K562 (cell line): ENCODE data around the gene EFCAB12. TPM values are rescaled to one million over a fixed set of nuclear protein-coding genes. Genes with fewer than 3 reads are reported as not detected.

Source experiments
- CBX3 ChIP-seq, 2 experiments: IDR thresholded peaks; 1 replicate in 1 of 2; 2 replicates in 1 of 2; pipeline ENCODE4 v1.6.1; 2012; ENCODE audit warnings: inconsistent platforms in 2 of 2, low read length in 2 of 2, borderline replicate concordance in 1 of 2, control low read depth in 1 of 2
- FOXK1 ChIP-seq: sonication (generic); formaldehyde crosslinking; IDR thresholded peaks from 2 replicates; pipeline ENCODE4 v1.8.0; 2022; ENCODE audit warnings: missing genetic modification reagents, mild to moderate bottlenecking, borderline replicate concordance
- NCOA4 ChIP-seq: fragments of 450-650 bp; IDR thresholded peaks from 2 replicates; pipeline ENCODE4 v1.6.1; 2018; ENCODE audit warnings: mild to moderate bottlenecking; ENCODE audit not compliant: partially characterized antibody
- NCOA6 ChIP-seq: fragments of 450-650 bp; IDR thresholded peaks from 2 replicates; pipeline ENCODE4 v1.6.1; 2017; ENCODE audit warnings: mild to moderate bottlenecking
- NR4A1 ChIP-seq, 2 experiments: fragments of 250-450 bp in 1 of 2; fragments of 450-650 bp in 1 of 2; sonication (Bioruptor Pico) in 1 of 2; IDR thresholded peaks; 2 replicates each; pipeline versions ENCODE4 v1.4.0 to v1.6.1; 2016 to 2020; ENCODE audit warnings: mild to moderate bottlenecking in 2 of 2, missing compliant biosample characterization in 1 of 2, missing genetic modification characterization in 1 of 2, moderate library complexity in 1 of 2
- POU5F1 ChIP-seq: fragments of 150-350 bp; IDR thresholded peaks from 2 replicates; pipeline ENCODE4 v1.6.1; 2014; ENCODE audit warnings: borderline replicate concordance, low read length, low read depth, mild to moderate bottlenecking; ENCODE audit not compliant: partially characterized antibody
- PTBP1 ChIP-seq: fragments of 200-400 bp; formaldehyde crosslinking; IDR thresholded peaks from 2 replicates; pipeline ENCODE4 v1.6.1; 2017; ENCODE audit warnings: low read depth, low read length
- PTTG1 ChIP-seq: fragments of 450-650 bp; IDR thresholded peaks from 2 replicates; pipeline ENCODE4 v1.6.1; 2016; ENCODE audit warnings: low read depth, mild to moderate bottlenecking, missing genetic modification characterization, missing compliant biosample characterization
- RBM15 ChIP-seq: fragments of 200-400 bp; formaldehyde crosslinking; IDR thresholded peaks from 2 replicates; pipeline ENCODE4 v1.6.1; 2018; ENCODE audit warnings: mild to moderate bottlenecking, low read length, moderate library complexity; ENCODE audit not compliant: insufficient read depth
- RFX7 ChIP-seq: fragments of 250-450 bp; sonication (Bioruptor Pico); IDR thresholded peaks from 2 replicates; pipeline ENCODE4 v1.5.1; 2021; ENCODE audit warnings: mild to moderate bottlenecking
- SMARCE1 ChIP-seq: fragments of 450-650 bp; IDR thresholded peaks from 2 replicates; pipeline ENCODE4 v1.7.1; 2016; ENCODE audit warnings: mild to moderate bottlenecking
- TEAD2 ChIP-seq: fragments of 450-650 bp; IDR thresholded peaks from 2 replicates; pipeline ENCODE4 v1.6.1; 2016; ENCODE audit warnings: missing genetic modification characterization, control low read depth, missing compliant biosample characterization
- YY1 ChIP-seq, 3 experiments: IDR thresholded peaks; 2 replicates each; pipeline ENCODE4 v1.6.1; 2011; ENCODE audit warnings: low read length in 2 of 3, mild to moderate bottlenecking in 2 of 3, moderate library complexity in 2 of 3, borderline replicate concordance in 1 of 3, control low read depth in 1 of 3, low read depth in 1 of 3; ENCODE audit not compliant: insufficient read depth in 3 of 3, insufficient replicate concordance in 2 of 3, control insufficient read depth in 1 of 3, insufficient read length in 1 of 3; ENCODE audit errors: extremely low read depth in 1 of 3
- ZNF24 ChIP-seq: fragments of 450-650 bp; IDR thresholded peaks from 2 replicates; pipeline ENCODE4 v1.6.1; 2016
- ZNF551 ChIP-seq: fragments of 250-450 bp; sonication (Bioruptor Pico); IDR thresholded peaks from 2 replicates; pipeline ENCODE4 v1.5.0; 2021; ENCODE audit warnings: mild to moderate bottlenecking, moderate library complexity
- polyA plus RNA-seq, 8 experiments: library from polyadenylated mRNA; depleted of rRNA in 4 of 8; stranded (reverse) in 5 of 8; unstranded in 3 of 8; fragments of >200 nt; fragmentation: Nextera tagmentation in 2 of 8; fragmentation: Illumina TruSeq in 1 of 8; extraction: Ambion mirVana in 2 of 8; extraction: Trizol in 1 of 8; gene quantifications; 2 replicates each; pipeline versions ENCODE4 v1.2.1 to v1.2.3, GENCODE V29; 2011 to 2014; ENCODE audit warnings: inconsistent platforms in 1 of 8, missing spikeins in 1 of 8
- total RNA-seq, 7 experiments: library from RNA; depleted of rRNA in 6 of 7; stranded (reverse); fragments of >200 nt in 6 of 7; fragmentation: Illumina TruSeq in 2 of 7; extraction: Trizol in 2 of 7; gene quantifications; 2 replicates each; pipeline versions ENCODE4 v1.2.1 to v1.2.3, GENCODE V29; 2011 to 2021; ENCODE audit warnings: low replicate concordance in 1 of 7
- TF ChIP-seq, protein P1 (sequence below): fragments of 450-650 bp; IDR thresholded peaks from 2 replicates; pipeline ENCODE4 v1.6.1; 2016; ENCODE audit warnings: missing biosample characterization, missing genetic modification characterization
- TF ChIP-seq, protein P2 (sequence below): fragments of 250-450 bp; sonication (Bioruptor Pico); IDR thresholded peaks from 2 replicates; pipeline ENCODE4 v1.5.0; 2020; ENCODE audit warnings: mild to moderate bottlenecking
- TF ChIP-seq, protein P3 (sequence below): IDR thresholded peaks from 3 replicates; pipeline ENCODE4 v1.6.1; 2011; ENCODE audit warnings: borderline replicate concordance, mild to moderate bottlenecking; ENCODE audit not compliant: insufficient read length, insufficient read depth
- TF ChIP-seq, protein P4 (sequence below): sonication (generic); formaldehyde crosslinking; IDR thresholded peaks from 2 replicates; pipeline ENCODE4 v1.9.0; 2022; ENCODE audit warnings: mild to moderate bottlenecking, missing genetic modification reagents
- TF ChIP-seq, protein P5 (sequence below): sonication (generic); formaldehyde crosslinking; IDR thresholded peaks from 2 replicates; pipeline ENCODE4 v1.5.0; 2020; ENCODE audit warnings: missing genetic modification reagents
- TF ChIP-seq, protein P6 (sequence below): sonication (generic); formaldehyde crosslinking; IDR thresholded peaks from 2 replicates; pipeline ENCODE4 v1.8.0; 2023; ENCODE audit warnings: mild to moderate bottlenecking, missing genetic modification reagents

EFCAB12 gene
- total and polyA plus RNA-seq, 9 of the 15 experiments (the other 6 are each of a cell fraction or from before 2014, with no cell fraction given) = 0.08 to 0.95 (median 0.56) TPM; not detected in 1

DNA sequence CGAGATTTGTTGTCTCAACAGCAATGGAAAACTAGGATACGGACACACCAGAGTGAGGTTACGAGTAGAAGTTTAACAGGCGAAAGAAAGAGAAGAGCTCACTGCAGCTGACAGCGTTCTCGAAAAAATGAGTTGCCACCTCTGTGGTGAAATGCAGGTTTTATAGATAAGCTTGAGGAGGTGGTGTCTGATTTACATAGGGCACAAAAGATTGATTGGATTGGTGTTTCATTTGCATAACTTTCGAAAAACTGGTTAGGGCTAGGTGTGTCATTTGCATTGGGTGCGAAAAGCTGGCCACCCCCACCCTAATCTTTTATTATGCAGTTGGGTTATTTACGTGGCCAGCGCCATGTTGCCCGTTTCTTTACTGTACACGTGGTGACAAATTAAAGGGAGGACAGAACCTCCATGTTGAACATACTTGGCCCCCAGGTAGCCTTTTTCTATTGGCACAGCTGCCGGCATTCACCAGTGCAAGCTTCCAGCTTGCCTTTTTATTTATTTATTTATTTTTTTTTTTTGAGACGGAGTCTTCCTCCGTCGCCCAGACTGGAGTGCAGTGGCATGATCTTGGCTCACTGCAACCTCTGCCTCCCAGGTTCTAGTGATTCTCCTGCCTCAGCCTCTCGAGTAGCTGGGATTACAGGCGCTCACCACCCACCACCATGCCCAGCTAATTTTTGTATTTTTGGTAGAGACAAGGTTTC is 19.9 kb upstream of the EFCAB12 start (continued):
- TF ChIP-seq NR4A1 (CRISPR knock-in tag; IDR thresholded peaks at IDR 0.05) (no peak), NR4A1 (tag; IDR thresholded peaks at IDR 0.05) (no peak), FOXK1 (no peak), NCOA4 (no peak), PTBP1 (no peak), SMARCE1 (no peak), TEAD2 (tag) (no peak), ZNF24 (no peak), RFX7 (CRISPR knock-in tag) (no peak), RBM15 (no peak), CBX3 (IDR thresholded peaks at IDR 0.05; ENCODE audit: borderline replicate concordance in 1 of 2, low read length in 2 of 2) (no peak), YY1 (IDR thresholded peaks at IDR 0.05; ENCODE audit: borderline replicate concordance in 1 of 3, control insufficient read depth in 1 of 3, extremely low read depth in 1 of 3, insufficient read depth in 3 of 3, insufficient read length in 1 of 3, insufficient replicate concordance in 2 of 3, low read depth in 1 of 3, low read length in 2 of 3) (peak; percentile 39 to 87 (median 55)), NCOA6 (no peak), POU5F1 (no peak), PTTG1 (tag) (no peak), ZNF551 (CRISPR knock-in tag) (no peak)
- TF ChIP-seq, protein P1, sequence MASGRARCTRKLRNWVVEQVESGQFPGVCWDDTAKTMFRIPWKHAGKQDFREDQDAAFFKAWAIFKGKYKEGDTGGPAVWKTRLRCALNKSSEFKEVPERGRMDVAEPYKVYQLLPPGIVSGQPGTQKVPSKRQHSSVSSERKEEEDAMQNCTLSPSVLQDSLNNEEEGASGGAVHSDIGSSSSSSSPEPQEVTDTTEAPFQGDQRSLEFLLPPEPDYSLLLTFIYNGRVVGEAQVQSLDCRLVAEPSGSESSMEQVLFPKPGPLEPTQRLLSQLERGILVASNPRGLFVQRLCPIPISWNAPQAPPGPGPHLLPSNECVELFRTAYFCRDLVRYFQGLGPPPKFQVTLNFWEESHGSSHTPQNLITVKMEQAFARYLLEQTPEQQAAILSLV (tag) = no peak
- TF ChIP-seq, protein P2, sequence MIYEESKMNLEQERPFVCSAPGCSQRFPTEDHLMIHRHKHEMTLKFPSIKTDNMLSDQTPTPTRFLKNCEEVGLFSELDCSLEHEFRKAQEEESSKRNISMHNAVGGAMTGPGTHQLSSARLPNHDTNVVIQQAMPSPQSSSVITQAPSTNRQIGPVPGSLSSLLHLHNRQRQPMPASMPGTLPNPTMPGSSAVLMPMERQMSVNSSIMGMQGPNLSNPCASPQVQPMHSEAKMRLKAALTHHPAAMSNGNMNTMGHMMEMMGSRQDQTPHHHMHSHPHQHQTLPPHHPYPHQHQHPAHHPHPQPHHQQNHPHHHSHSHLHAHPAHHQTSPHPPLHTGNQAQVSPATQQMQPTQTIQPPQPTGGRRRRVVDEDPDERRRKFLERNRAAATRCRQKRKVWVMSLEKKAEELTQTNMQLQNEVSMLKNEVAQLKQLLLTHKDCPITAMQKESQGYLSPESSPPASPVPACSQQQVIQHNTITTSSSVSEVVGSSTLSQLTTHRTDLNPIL = no peak
- TF ChIP-seq, protein P3, sequence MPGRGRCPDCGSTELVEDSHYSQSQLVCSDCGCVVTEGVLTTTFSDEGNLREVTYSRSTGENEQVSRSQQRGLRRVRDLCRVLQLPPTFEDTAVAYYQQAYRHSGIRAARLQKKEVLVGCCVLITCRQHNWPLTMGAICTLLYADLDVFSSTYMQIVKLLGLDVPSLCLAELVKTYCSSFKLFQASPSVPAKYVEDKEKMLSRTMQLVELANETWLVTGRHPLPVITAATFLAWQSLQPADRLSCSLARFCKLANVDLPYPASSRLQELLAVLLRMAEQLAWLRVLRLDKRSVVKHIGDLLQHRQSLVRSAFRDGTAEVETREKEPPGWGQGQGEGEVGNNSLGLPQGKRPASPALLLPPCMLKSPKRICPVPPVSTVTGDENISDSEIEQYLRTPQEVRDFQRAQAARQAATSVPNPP = no peak
- TF ChIP-seq, protein P4, sequence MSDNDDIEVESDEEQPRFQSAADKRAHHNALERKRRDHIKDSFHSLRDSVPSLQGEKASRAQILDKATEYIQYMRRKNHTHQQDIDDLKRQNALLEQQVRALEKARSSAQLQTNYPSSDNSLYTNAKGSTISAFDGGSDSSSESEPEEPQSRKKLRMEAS (CRISPR knock-in tag) = peak; percentile 76
- TF ChIP-seq, protein P5, sequence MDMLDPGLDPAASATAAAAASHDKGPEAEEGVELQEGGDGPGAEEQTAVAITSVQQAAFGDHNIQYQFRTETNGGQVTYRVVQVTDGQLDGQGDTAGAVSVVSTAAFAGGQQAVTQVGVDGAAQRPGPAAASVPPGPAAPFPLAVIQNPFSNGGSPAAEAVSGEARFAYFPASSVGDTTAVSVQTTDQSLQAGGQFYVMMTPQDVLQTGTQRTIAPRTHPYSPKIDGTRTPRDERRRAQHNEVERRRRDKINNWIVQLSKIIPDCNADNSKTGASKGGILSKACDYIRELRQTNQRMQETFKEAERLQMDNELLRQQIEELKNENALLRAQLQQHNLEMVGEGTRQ = no peak
- TF ChIP-seq, protein P6, sequence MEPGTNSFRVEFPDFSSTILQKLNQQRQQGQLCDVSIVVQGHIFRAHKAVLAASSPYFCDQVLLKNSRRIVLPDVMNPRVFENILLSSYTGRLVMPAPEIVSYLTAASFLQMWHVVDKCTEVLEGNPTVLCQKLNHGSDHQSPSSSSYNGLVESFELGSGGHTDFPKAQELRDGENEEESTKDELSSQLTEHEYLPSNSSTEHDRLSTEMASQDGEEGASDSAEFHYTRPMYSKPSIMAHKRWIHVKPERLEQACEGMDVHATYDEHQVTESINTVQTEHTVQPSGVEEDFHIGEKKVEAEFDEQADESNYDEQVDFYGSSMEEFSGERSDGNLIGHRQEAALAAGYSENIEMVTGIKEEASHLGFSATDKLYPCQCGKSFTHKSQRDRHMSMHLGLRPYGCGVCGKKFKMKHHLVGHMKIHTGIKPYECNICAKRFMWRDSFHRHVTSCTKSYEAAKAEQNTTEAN (CRISPR knock-in tag) = no peak
